K562 (cell line): ENCODE measurements around the gene GALNT18. TPM values are rescaled to one million over a fixed set of nuclear protein-coding genes. Genes with fewer than 3 reads are reported as not detected.

Experiments used
- ATAC-seq: fragments of 200-7000 bp; cut with Tn5 transposase; 3 replicates; pipeline ENCODE4 v1.9.1; 2020; ENCODE audit warnings: moderate library complexity
- BruUV-seq: library from RNA; stranded (reverse); fragments of 400-500 nt; replicated peaks from 2 replicates; lab custom pipeline; 2021; lab: Mats Ljungman, UMichigan
- CTCF ChIA-PET: fragments of 300-600 bp; formaldehyde crosslinking; extraction: SDS; loops from one replicate; lab custom pipeline; 2021; ENCODE audit warnings: low intra/inter-chr PET ratio; lab: Yijun Ruan, JAX
- POLR2A ChIA-PET: fragments of 300-600, 350-650 bp; sonication (Branson Sonifier 250); formaldehyde crosslinking; extraction: SDS; loops from one replicate; lab custom pipeline; 2021; ENCODE audit warnings: antibody characterized with exemption, inconsistent platforms; lab: Yijun Ruan, JAX
- DNase-seq, 4 experiments: peaks; one replicate each; pipeline versions ENCODE4 v3.0.0 to v3.0.0-alpha.2; 2011 to 2018; ENCODE audit warnings: low spot score in 3 of 4, mixed read lengths in 3 of 4; ENCODE audit errors: extremely low read depth in 1 of 4
- FAIRE-seq: peaks from 2 replicates; lab custom pipeline; 2011; peaks lifted over from hg19 to GRCh38; lab: Jason Lieb, UNC
- H2AFZ ChIP-seq: 2 replicates; pipeline ENCODE4 v1.6.0; 2011; ENCODE audit warnings: low read depth, low read length, control low read depth, inconsistent platforms
- H3K27ac ChIP-seq: fragments of 200-600 bp; 3 replicates; pipeline ENCODE4 v1.8.0; 2011; ENCODE audit warnings: low read depth, mild to moderate bottlenecking, control low read depth, inconsistent platforms, low read length, moderate library complexity, mixed read lengths; ENCODE audit errors: extremely low read depth
- H3K27me3 ChIP-seq, 2 experiments: fragments of 300-600 bp in 1 of 2; 2 replicates in 1 of 2; 3 replicates in 1 of 2; pipeline versions ENCODE4 v1.6.0 to v1.8.0; 2011; ENCODE audit warnings: inconsistent platforms in 2 of 2, low read length in 2 of 2, mild to moderate bottlenecking in 1 of 2, mixed read lengths in 1 of 2, moderate library complexity in 1 of 2; ENCODE audit not compliant: control insufficient read depth in 2 of 2, insufficient read depth in 2 of 2
- H3K36me3 ChIP-seq: fragments of 300-600 bp; 3 replicates; pipeline ENCODE4 v1.8.0; 2011; ENCODE audit warnings: mild to moderate bottlenecking, low read length, inconsistent platforms; ENCODE audit not compliant: control insufficient read depth, insufficient read depth
- H3K4me1 ChIP-seq, 2 experiments: fragments of 200-600 bp in 1 of 2; replicated peaks in 1 of 2; 2 replicates in 1 of 2; 3 replicates in 1 of 2; pipeline versions ENCODE4 v1.5.1 to v1.8.0; 2011; ENCODE audit warnings: inconsistent platforms in 2 of 2, low read length in 2 of 2, mild to moderate bottlenecking in 1 of 2, mixed read lengths in 1 of 2, moderate library complexity in 1 of 2; ENCODE audit not compliant: control insufficient read depth in 2 of 2, insufficient read depth in 2 of 2
- H3K4me2 ChIP-seq: 2 replicates; pipeline ENCODE4 v1.6.1; 2011; ENCODE audit warnings: low read length, control low read depth, inconsistent platforms, mixed read lengths; ENCODE audit not compliant: insufficient read depth
- H3K4me3 ChIP-seq: fragments of 200-600 bp; sonication (generic), shearing (Covaris generic); 2 replicates; pipeline ENCODE4 v1.5.1; 2016; ENCODE audit warnings: control low read depth, inconsistent platforms
- H3K79me2 ChIP-seq: fragments of 200-600 bp; 3 replicates; pipeline ENCODE4 v1.8.0; 2011; ENCODE audit warnings: low read length, inconsistent platforms; ENCODE audit not compliant: control insufficient read depth, insufficient read depth
- H3K9ac ChIP-seq, 2 experiments: 2 replicates each; pipeline versions ENCODE4 v1.6.0 to v1.6.1; 2011; ENCODE audit warnings: low read depth in 2 of 2, low read length in 2 of 2, control low read depth in 1 of 2, inconsistent platforms in 1 of 2, mild to moderate bottlenecking in 1 of 2, mixed read lengths in 1 of 2; ENCODE audit not compliant: insufficient read depth in 1 of 2
- H3K9me1 ChIP-seq: one replicate; pipeline ENCODE4 v1.6.0; 2011; ENCODE audit warnings: inconsistent platforms, mild to moderate bottlenecking, low read length, moderate library complexity; ENCODE audit not compliant: control insufficient read depth, insufficient read depth
- H3K9me3 ChIP-seq: replicated peaks from 2 replicates; pipeline ENCODE4 v1.5.1; 2011; ENCODE audit warnings: low read depth, low read length, inconsistent platforms; ENCODE audit not compliant: control insufficient read depth, insufficient read depth
- H4K20me1 ChIP-seq: replicated peaks from 2 replicates; pipeline ENCODE4 v1.6.1; 2011; ENCODE audit warnings: low read length, inconsistent platforms, mixed read lengths; ENCODE audit not compliant: control insufficient read depth, insufficient read depth
- EP300 ChIP-seq: IDR thresholded peaks from 2 replicates; pipeline ENCODE4 v1.6.1; 2012; ENCODE audit warnings: low read length, improper control_type of control experiment
- NFXL1 ChIP-seq: fragments of 450-650 bp; formaldehyde crosslinking; IDR thresholded peaks from 2 replicates; pipeline ENCODE4 v1.4.0; 2021; ENCODE audit warnings: mild to moderate bottlenecking
- OTX1 ChIP-seq: fragments of 450-650 bp; formaldehyde crosslinking; IDR thresholded peaks from 2 replicates; pipeline ENCODE4 v1.4.0; 2022; ENCODE audit warnings: mild to moderate bottlenecking
- POLR2A ChIP-seq: fragments of 450-650 bp; conservative IDR thresholded peaks from 2 replicates; pipeline ENCODE4 v1.6.1; 2016
- SREBF2 ChIP-seq: sonication (generic); formaldehyde crosslinking; IDR thresholded peaks from 2 replicates; pipeline ENCODE4 v1.4.0; 2020; ENCODE audit warnings: mild to moderate bottlenecking, missing genetic modification reagents
- TRIM28 ChIP-seq: fragments of 450-650 bp; IDR thresholded peaks from 2 replicates; pipeline ENCODE4 v1.6.1; 2017
- ZNF239 ChIP-seq: fragments of 250-450 bp; sonication (Bioruptor Pico); IDR thresholded peaks from 2 replicates; pipeline ENCODE4 v1.4.0; 2020; ENCODE audit warnings: mild to moderate bottlenecking
- ZNF740 ChIP-seq, 3 experiments: fragments of 200-800 bp in 1 of 3; sonication (Bioruptor generic) in 1 of 3; sonication (generic) in 1 of 3; formaldehyde crosslinking in 1 of 3; IDR thresholded peaks; 2 replicates each; pipeline versions ENCODE4 v1.6.1 to v1.8.0; 2016 to 2022; ENCODE audit warnings: mild to moderate bottlenecking in 2 of 3, missing compliant biosample characterization in 2 of 3, missing genetic modification characterization in 2 of 3, missing genetic modification reagents in 1 of 3
- WGBS: fragments of 100-300 bp; shearing (Covaris generic); methylation state at CpG from one replicate; pipeline ENCODE4 v1.1.6; 2016; ENCODE audit warnings: low coverage, mixed read lengths; ENCODE audit not compliant: insufficient coverage; ENCODE audit errors: missing lambda C conversion rate; 5-methylcytosine and 5-hydroxymethylcytosine counted together
- in situ Hi-C: fragments of 300-500 bp; cut with MboI; formaldehyde crosslinking; loops from 4 replicates; pipeline ENCODE4 v1.15.0; 2018; ENCODE audit warnings: inconsistent platforms, mixed read lengths
- intact Hi-C: fragments of 100-400 bp; cut with micrococcal nuclease; formaldehyde crosslinking; loops from 2 replicates; pipeline ENCODE4 v1.14.2; 2022
- polyA plus RNA-seq, 8 experiments: library from polyadenylated mRNA; depleted of rRNA in 4 of 8; stranded (reverse) in 5 of 8; unstranded in 3 of 8; fragments of >200 nt; fragmentation: Nextera tagmentation in 2 of 8; fragmentation: Illumina TruSeq in 1 of 8; extraction: Ambion mirVana in 2 of 8; extraction: Trizol in 1 of 8; gene quantifications; 2 replicates each; pipeline versions ENCODE4 v1.2.1 to v1.2.3, GENCODE V29; 2011 to 2014; ENCODE audit warnings: inconsistent platforms in 1 of 8, missing spikeins in 1 of 8
- total RNA-seq, 7 experiments: library from RNA; depleted of rRNA in 6 of 7; stranded (reverse); fragments of >200 nt in 6 of 7; fragmentation: Illumina TruSeq in 2 of 7; extraction: Trizol in 2 of 7; gene quantifications; 2 replicates each; pipeline versions ENCODE4 v1.2.1 to v1.2.3, GENCODE V29; 2011 to 2021; ENCODE audit warnings: low replicate concordance in 1 of 7
- TF ChIP-seq, protein P1 (sequence below): fragments of 250-450 bp; sonication (Bioruptor Pico); IDR thresholded peaks from 2 replicates; pipeline ENCODE4 v1.4.0; 2020; ENCODE audit warnings: mild to moderate bottlenecking, moderate library complexity

Gene GALNT18
- total and polyA plus RNA-seq, 9 of the 15 experiments (the other 6 are each of a cell fraction or from before 2014, with no cell fraction given), result not detected

DNA sequence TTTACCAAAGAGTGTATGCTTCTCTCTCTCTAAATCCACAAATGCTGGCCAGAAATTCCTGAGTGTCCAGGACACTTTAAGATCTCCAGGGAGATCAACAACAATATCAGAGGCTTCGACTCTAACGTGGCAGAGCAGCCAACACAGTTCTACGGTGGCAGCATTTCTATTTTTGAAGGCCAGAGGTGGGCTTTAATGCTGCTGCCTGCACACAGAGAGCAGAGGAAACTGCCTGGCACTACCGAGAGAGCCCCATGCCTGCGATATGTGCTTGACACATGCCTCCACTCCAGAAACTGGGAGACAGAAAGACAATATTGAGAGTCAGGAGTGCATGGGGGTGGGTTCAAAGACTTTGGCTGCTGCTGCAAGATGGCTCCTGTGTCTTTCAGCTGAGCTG, 48.8 kb upstream of the GALNT18 start:
- Histone ChIP-seq H3K27me3 (peaks cover 0 to 19% of the 10 kb centered on the region in 2 experiments; a peak in 2 of 5 replicates), H3K4me2 (no peak overlapping the region), H3K9me1 (no peaks in the 10 kb centered on the region), H3K27ac (no peak overlapping the region), H3K9ac (no peak overlapping the region), H2AFZ (no peak overlapping the region), H3K4me3 (no peak overlapping the region), H3K79me2 (no peaks in the 10 kb centered on the region), H3K36me3 (no peaks in the 10 kb centered on the region), H3K4me1 (no peaks in the 10 kb centered on the region), H4K20me1 (peaks cover 16% of the 10 kb centered on the region), H3K9me3 (no peaks in the 10 kb centered on the region)
- POLR2A ChIA-PET, result interaction anchor here (0.9 kb wide), 1 partner anchor 12 kb away, joined by 3 read pairs; no protein-coding TSS in a partner anchor
- ATAC-seq, result no peak
- BruUV-seq, result no TSS peak
- DNase-seq, result no peak
- no peak for FAIRE-seq
- intact Hi-C loops, result no loop called here
- WGBS, result 2% methylated on average over 5 of the region's 5 CpGs
- CTCF ChIA-PET, result no interaction called here
- in situ Hi-C loops, result no loop called here
- TF ChIP-seq, protein P1, sequence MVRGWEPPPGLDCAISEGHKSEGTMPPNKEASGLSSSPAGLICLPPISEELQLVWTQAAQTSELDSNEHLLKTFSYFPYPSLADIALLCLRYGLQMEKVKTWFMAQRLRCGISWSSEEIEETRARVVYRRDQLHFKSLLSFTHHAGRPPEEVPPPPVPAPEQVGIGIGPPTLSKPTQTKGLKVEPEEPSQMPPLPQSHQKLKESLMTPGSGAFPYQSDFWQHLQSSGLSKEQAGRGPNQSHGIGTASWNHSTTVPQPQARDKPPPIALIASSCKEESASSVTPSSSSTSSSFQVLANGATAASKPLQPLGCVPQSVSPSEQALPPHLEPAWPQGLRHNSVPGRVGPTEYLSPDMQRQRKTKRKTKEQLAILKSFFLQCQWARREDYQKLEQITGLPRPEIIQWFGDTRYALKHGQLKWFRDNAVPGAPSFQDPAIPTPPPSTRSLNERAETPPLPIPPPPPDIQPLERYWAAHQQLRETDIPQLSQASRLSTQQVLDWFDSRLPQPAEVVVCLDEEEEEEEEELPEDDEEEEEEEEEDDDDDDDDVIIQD, result no peak
- TF ChIP-seq NFXL1 (CRISPR knock-in tag) (no peak), POLR2A (no peak), OTX1 (no peak), ZNF239 (CRISPR knock-in tag) (no peak), ZNF740 (CRISPR knock-in tag; IDR thresholded peaks at IDR 0.05) (no peak), ZNF740 (tag; IDR thresholded peaks at IDR 0.05) (no peak), SREBF2 (CRISPR knock-in tag) (no peak), EP300 (no peak), TRIM28 (no peak)
